AG10803 (cell line): ENCODE data around the gene RAD51B.

Experiments
- DNase-seq: peaks from one replicate; pipeline ENCODE4 v3.0.0; 2010; ENCODE audit warnings: low read depth
- H3K4me3 ChIP-seq: 2 replicates; pipeline ENCODE4 v1.5.1; 2011; ENCODE audit warnings: mild to moderate bottlenecking, low read length, control low read depth
- CTCF ChIP-seq: conservative IDR thresholded peaks from 2 replicates; pipeline ENCODE4 v1.5.1; 2011; ENCODE audit warnings: mild to moderate bottlenecking, low read length, control low read depth, inconsistent platforms

Gene RAD51B

GRCh38 chr14:68592948-68593556, 773.5 kb downstream of the RAD51B start:
- no peak for TF ChIP-seq CTCF
- H3K4me3 ChIP-seq: no peak overlapping the region
- DNase-seq: no peak

- no peak overlapping the region for H3K4me3 ChIP-seq
- DNase-seq: peak; percentile 34
- no peak for TF ChIP-seq CTCF
Observed at GRCh38 chr14:68593806-68594536, 774.4 kb downstream of the RAD51B start.

- no peak for TF ChIP-seq CTCF
- H3K4me3 ChIP-seq: no peak overlapping the region
- DNase-seq: no peak
Observed at GRCh38 chr14:68594737-68595380, 775.3 kb downstream of the RAD51B start.

GRCh38 chr14:68596211-68596610, 776.6 kb downstream of the RAD51B start:
- H3K4me3 ChIP-seq: no peak overlapping the region
- no peak for TF ChIP-seq CTCF
- no peak for DNase-seq

- H3K4me3 ChIP-seq: no peak overlapping the region
- no peak for DNase-seq
- TF ChIP-seq CTCF: no peak
Observed at GRCh38 chr14:68596701-68597100, 777.1 kb downstream of the RAD51B start.

- no peak for DNase-seq
- no peak overlapping the region for H3K4me3 ChIP-seq
- TF ChIP-seq CTCF: no peak
Observed at GRCh38 chr14:68598089-68598488, 778.5 kb downstream of the RAD51B start.
